HG03280 (cell line): ENCODE data around the gene INPP5B.

Experiments used
- ATAC-seq: cut with Tn5 transposase; IDR thresholded peaks from one replicate; pipeline ENCODE4 v1.9.1; 2021; ENCODE audit warnings: mild to moderate bottlenecking, moderate library complexity; ENCODE audit not compliant: unreplicated experiment

INPP5B gene

DNA sequence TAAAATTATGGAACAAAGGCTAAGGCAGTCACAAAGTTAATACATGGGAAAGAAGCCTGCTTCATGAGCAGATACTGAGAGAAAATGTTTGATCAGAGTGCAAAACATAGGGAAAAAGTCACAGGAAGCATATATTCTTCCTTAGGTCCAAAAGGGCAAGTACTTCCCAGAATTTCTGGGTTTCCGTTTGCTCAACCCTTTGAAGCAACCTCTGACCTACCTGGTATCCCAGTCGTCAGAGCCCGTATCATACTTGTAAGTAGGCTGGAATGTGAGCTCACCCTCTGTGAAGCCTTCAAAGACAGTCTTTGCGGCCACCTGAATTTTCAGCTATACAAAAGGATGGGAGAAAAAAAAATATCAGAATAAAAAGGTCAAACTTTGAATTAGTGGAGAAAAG is 67.0 kb downstream of the INPP5B start:
- no peak for ATAC-seq

DNA sequence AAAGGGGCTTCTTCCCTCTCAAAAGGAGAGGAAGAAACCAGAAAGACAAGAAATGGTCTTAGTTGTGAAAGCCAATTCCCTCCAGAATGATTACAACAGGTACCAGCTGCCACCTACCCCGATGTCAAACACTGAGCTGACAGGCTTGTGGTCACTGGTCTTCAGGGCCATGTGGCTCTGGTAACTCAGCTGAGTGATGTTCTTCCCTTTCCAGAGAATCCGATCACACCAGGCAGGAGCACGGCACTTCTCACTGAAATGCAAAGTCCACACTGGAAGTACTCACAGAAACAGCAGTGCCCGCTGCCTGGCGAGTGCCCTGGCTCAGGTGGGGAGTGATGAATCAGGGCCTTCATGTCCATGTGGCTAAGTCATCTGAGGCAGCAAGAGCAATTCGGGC is 68.8 kb downstream of the INPP5B start:
- ATAC-seq, result no peak

DNA sequence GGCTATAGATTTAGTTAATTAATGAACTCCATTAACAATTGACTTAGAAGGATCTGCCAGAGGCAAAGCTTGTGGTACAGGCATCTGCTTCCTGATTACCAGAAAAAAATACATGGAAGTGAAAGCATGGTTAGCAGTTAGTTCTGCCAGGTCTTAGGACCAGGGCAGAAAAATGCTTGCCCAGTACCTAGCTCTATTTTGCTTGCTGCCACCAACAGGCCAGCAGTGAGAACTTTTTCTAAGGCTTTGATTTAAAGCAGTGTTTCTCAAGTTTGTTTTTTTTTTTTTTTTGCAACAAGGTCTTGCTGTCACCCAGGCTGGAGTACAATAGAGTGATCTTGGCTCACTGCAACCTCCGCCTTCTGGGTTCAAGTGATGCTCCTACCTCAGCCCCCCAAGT is 71.0 kb downstream of the INPP5B start:
- no peak for ATAC-seq

DNA sequence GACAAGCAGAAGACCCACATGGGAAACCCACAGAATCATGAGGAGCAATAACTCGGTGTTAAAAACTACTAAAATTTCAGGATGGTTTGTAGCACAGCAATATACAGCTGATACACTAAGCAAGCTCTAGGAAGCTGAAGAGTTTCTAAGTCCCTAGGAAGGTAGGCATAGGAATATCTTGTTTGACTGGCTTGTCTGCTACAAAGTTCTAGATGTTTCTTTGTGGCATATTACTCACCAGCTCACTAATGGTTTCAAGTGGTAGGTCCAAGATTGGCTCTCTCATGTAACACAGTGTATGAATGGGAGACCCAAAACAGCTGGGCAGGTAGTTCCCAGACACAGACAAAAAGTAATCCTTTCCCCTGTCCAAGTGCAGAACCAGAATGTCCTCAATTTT is 74.2 kb downstream of the INPP5B start:
- ATAC-seq, result no peak

DNA sequence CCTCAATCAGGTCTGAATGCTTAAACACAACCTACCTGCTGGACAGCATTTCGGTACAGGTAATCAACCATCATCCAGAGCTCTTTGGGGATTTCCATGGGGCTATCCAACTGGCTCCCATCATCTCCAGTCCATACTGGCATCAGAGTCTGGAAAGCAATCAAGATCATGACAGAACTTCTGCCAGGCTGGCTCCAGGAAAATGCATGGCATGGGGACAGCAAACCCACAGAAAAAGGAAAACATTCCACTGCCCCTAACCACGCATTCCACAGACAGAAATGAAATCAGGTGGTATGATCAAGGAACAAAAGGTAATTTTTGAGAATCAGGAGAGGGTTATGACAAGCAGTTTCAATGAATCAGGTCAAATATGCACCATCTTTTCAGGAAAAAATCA is 78.4 kb downstream of the INPP5B start:
- no peak for ATAC-seq

DNA sequence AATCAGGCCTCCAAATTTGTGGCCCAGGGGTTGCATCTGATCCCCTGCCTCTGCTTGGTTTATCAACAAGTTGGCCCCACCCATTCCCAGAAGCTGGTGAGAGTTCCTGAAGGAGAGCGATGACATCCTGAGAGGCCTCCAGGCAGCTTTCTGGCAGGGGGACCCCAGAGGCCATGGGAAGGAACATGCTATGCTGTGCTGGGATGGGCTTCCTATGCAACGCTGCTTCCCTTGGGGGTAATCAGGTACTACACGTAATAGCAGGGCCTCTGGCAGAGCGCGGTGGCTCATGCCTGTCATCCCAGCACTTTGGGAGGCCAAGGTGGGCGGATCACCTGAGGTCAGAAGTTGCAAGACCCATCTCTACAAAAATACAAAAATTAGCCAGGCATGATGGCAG is 79.1 kb downstream of the INPP5B start:
- no peak for ATAC-seq

DNA sequence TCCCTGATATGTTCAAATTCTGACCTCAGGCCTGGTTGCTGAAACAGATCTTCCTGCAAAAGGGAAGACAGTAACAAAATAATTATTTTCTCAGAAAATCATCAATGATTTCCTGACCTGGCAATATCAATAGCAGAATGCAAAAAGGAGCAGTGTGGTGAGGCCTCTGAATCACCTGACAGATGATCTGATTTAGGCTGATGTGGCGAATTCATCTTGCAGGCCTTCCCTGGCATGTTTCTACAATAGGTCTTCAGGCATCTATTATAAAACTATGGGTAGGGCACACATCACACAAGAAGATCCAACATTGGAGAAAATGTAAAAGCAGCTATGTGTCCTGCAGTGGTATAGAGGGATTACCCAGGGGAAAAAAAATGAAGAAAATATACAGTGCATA is 80.4 kb downstream of the INPP5B start:
- ATAC-seq, result no peak

DNA sequence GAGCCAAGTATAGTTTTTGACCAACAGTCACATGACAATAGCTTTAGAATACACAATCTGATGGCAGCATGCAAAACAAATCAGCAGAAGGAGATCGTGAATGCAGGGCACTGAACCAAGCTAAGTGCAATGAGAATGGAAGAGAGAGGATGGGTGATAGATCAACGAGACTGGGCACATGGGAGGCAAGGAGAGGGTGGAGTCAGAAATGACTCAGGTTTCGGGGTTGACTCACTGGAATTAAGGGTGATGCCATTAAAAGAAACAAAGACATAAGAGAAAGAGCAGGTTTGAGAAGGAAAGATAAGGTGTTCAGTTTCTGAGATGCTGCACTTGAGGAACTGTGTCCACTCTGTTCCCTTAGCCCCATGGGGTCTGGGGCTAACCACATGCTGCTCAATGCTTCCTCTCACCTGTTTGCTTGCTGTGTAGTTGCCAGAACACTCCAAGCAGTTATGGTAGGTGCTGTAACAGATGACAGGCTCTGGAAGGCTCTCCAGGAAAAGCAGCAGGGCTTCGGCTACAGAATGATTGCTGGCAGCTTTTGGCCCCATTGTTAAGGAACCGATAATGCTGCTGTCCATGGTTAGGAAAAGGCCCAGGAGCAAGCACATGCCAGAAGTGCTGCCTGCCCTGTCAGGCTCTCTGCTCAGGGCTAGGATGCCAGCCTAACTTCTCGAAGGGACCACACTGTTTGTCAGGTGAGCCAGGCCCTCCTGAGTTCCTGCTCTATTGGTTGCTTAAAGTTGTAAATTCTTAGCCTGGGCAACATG is 81.3 kb downstream of the INPP5B start:
- ATAC-seq, result no peak

DNA sequence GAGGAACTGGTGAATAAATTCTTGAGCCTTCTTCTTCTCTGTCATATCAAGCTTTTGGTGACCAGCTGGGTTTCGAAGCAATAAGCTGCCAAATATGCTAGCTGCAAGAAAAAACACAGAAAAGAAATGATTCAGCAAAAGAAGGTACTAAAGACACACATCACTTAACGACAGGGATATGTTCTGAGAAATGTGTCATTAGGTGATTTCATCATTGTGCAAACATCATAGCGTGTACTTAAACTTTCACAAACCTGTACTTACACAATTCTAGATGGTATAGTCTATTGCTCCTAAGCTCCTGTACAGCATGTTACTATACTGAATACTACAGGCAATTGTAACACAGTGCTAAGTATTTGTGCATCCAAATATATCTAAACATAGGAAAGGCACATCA is 84.5 kb downstream of the INPP5B start:
- ATAC-seq, result no peak

DNA sequence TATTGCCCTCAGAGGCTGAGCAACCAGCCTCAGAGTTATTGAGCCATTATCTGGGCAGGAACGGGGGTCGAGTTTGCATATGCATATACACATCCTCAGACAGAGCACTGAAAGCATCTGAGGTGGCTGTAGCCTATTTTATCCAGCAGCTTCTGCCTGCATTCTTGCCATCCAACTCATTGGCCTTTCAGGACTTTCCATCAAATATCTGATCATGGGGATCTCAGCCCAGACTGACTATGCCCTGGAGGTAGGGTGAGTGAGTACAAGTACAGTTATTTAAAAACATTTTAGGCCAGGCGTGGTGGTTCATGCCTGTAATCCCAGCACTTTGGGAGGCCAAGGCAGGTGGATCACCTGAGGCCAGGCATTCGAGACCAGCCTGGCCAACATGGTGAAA is 85.7 kb downstream of the INPP5B start:
- ATAC-seq, result no peak

DNA sequence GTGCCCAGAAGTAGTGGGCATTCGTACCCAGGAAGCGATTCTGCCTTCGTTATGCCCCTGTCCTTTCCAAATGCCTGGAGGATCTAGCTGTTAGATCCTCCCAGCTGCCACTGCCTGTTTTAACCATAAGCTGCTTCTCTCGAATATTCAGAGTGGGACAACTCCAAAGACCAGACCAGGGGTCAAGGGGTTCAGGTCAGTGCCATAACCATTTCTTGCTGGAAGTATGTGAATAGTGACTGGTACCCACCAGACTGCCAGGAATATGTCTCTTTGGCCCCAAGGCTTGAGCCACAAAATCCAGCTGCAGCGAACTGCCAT is 86.5 kb downstream of the INPP5B start:
- ATAC-seq, result no peak

DNA sequence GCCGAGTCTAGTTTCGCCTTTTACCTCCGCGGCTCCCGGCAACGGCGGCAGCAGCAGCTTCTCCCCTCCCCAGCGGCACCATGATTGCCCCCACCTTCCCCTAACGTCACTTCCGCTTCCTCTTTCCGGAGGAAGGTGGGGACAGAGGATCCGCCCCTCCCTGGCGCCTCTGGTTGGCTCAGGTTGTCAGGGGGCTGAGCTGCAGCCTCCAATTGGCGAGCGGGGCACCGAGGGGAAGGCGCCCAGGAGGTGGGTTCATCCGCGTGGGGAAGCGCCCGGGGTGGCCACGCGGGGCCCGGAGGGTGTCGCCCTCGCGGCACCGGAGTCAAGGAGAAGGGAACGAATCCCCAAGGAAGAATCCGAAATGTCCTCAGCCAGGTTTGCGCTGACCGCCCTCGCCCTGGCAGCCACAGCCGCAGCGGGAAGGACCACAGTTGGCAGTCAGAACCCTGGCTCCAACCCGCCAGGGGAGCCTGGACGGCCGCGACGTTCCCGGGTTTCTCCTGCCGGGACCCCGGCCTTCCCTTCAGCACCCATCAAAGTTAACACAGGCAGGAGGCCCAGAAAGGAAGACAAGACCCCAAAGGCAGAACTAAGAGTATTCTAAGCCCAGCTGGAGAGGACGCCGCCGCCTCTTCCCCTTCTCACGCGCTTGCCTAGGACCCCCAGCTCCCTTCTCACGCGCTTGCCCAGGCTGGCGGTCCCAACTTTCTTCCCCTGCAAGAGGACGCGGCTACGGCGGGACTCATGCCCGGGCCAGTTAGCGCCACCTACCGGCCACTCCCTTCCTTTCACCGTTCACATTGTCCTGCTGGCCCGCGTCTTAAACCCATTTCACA is 87.1 kb downstream of the INPP5B start, which contains the start of gene MTF1:
TSS of gene MTF1 (minus strand) at position 86 of the 839 bp plus-strand sequence. CDS start 1,934 bp downstream, outside the sequence.
- ATAC-seq, result peak; percentile 96

DNA sequence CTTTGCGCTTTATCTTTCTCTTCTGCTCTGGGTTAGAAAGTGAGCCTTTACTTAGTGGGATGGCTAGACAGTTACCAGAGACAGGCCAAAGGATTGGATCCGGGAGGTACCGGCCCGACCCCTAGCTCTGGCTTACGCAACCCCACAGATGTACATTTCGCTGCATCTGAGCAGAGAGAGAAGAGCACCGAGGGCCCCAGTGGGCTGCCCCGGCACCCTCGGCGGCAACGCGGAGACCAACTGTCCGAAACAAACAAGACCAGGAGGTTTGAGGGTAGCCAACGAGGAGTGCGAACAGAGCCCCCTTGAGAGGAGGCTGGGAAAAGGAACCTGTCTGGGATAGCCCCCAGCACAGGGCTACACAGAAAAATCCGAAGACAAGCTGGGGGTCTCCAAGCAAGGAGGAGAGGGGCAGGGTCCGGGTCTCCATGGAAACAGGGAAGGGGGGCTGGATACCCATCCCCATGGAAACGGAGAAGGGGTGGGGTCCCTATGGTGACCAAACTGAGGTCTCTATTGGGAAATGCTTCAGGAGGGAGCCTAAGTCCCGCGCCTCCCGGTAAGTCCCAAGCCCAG is 87.8 kb downstream of the INPP5B start:
- peak; percentile 17 for ATAC-seq

DNA sequence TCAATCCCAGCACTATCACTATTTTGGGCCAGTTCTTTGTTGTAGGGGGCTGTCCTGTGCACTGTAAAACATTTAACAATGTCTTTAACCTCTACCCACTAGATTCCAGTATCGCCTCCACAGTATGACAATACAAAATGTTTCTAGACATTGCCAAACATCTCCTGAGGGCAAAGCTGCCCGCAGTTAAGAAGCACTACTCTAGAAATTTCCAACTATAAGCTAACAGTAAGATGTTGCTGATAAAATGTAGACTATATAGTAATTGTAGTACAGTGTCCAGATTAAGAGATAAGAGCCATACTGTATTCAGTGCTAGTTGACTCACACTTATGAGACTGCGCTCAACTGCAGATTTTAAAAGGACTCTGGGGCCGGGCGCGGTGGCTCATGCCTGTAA is 92.4 kb downstream of the INPP5B start:
- ATAC-seq, result no peak

DNA sequence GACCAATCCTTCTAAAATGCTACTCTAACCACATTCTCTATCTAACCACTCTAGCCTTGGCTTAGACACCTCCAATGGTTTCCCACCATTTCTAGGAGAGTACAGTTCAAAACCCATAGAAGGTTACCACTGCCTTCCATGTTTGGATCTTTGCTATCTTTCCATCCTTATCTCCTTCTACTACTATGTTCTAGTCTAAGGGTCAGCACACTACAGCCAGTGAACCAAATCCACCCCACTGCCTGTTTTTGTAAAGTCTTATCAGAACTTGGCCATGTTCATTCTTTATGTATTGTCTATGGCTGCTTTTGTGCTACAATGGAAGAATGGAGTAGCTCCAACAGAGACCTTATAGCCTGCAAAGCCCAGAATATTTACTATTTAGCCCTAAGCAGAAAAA is 93.7 kb downstream of the INPP5B start:
- ATAC-seq, result no peak

DNA sequence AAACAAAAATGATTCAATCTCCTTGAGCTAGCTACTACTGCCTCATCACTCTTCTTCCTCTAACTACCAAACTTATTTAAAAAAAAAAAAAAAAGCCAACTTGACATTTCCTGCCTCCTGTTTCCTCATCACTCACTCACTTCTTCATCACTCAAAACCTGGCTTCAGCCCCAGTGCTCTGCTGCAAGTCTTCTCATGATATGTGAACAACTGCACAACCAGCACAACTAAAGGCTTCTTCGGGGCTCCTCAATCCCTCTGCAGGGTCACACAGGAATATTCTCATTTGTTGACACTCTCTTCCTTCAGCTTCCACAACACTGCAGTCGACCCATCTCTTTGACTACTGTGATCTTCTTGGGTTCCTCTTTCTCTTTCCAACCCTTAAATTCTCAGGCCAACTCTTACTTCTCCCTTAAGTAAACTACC is 95.1 kb downstream of the INPP5B start:
- no peak for ATAC-seq

DNA sequence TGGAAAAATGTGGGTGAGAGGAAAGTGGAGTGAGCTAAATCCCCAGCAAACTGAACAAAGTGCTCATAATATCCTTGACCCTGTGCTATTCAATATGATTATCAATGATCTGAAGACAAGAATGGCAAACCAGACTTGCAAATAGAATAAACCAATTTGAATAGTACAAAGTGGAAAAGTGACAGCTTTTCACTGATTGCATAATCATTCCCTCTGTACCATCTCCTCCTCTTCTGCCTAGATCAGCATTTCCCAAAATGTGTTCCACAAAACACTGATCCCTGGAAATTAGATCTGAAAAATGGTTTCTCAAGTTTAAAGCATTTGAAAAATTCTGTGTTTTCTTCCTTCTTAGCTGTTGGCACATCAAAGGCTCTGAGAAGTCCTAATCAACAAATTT is 95.6 kb downstream of the INPP5B start:
- no peak for ATAC-seq

DNA sequence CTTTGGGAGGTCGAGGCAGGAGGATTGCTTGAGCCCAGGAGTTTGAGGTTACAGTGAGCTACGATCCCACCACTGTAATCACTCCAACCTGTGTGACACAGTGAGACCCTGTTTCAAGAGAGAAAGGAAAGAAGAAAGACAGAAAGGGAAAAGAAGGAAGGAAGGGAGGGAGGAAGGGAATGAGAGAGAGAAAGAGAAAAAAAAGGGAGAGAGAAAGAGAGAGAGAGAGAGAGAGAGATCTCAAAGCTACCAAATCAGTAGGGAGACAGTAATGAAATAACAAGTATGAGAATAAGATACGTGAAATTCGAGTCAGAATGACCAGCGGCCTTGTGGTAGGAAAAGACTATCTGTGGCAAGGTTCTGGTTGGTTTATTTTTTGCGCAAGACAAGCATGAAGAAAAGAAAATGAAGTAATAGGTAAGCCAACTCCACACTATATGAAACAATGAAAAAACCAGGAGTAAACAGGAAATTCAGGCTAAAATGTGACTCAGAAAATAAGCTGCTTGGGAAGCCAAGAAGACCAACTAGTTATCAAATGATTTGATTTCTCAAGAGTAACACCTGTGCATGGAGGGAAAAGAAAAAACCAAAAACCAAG is 96.4 kb downstream of the INPP5B start:
- no peak for ATAC-seq

DNA sequence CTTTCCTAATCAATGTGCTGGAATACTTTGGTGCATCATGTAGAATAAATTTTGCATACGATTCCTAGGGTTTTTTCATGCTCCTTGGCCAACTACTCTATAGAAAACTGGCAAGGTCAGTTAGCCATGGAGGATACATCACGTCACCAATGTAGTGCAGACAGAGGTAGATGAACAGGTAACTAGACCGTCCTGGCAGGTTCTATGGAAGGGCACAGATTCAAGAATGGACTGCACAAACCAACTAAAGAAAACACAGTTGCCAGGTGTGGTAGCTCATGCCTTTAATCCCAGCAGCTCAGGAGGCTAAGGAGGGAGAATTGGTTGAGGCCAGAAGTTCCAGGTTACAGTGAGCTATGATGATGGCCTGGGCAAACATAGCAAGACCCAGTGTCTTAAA is 97.4 kb downstream of the INPP5B start:
- ATAC-seq, result no peak

DNA sequence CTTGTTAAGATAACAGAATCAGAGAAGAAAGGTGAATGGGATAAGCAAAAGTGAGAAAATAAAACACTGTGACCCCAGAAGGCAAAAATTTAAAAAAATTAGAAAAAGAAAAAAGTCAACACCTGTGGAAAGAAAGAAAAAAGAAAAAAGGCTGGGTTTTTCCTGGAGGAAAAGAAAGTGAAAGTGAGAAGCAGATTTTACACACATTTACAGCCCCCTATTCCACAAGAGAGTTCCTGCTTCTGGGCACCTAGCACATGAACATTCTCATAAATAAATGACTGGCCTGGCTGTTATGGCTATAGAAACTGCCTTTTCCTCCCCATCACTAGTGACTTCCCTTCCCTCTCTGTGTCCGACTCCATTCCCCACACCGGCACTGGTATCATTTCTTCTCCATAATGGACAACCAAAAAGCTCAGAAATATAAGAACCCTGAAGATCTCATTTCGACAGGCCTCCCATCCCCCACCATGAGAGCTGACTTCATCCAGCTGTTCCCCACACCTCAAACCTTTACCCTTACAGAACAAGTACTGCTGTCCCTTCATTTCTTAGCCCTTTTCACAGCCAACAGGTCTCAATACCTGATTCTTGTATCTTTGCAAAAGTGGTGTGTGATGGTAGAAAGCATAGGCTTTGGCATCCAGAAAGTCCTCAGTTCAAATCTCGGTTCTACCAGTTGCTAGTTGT is 100.1 kb downstream of the INPP5B start:
- no peak for ATAC-seq

DNA sequence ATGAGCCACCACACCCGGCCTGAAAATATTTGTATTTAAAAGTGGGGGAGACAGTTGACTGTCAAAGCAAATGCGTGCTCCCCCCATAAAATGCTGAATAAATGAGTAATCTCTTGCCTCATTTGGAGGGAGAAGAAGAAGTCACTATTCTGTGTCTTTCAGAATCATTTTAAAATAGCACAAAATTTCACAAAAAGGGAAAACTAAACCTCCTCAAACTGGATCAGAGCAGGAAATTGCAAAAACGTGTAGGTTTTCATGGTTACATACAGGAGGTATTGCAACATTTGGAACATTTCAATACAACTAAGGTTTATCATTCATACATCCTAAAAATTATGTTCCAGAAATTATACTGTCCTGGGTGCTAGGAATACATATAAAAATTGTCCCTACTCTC is 101.1 kb downstream of the INPP5B start:
- no peak for ATAC-seq
